Tibial nerve (tissue), 4 donors: ENCODE data around the gene PIP5K1B. TPM values are rescaled to one million over a fixed set of nuclear protein-coding genes. Genes with fewer than 3 reads are reported as not detected.

Experiments
- DNase-seq, 2 donors: peaks; one replicate each; pipeline ENCODE4 v3.0.0-alpha.2; 2019; ENCODE audit warnings: low spot score in 2 of 2
- H3K27ac ChIP-seq, 4 donors: fragments of 200-600 bp; sonication (generic) in 3 of 4; one replicate each; pipeline ENCODE4 v1.5.1; 2017 to 2019; ENCODE audit warnings: mild to moderate bottlenecking in 1 of 4
- H3K27me3 ChIP-seq, 2 donors: fragments of 200-600 bp; sonication (generic) in 1 of 2; one replicate each; pipeline versions ENCODE4 v1.5.1 to v1.6.0; 2017 to 2019
- H3K36me3 ChIP-seq, 3 donors: fragments of 200-600 bp; sonication (generic); one replicate each; pipeline ENCODE4 v1.5.1; 2018 to 2019
- H3K4me1 ChIP-seq, 4 donors: fragments of 200-600 bp; sonication (generic) in 3 of 4; one replicate each; pipeline ENCODE4 v1.5.1; 2017 to 2019
- H3K4me3 ChIP-seq, 4 donors: fragments of 200-600 bp; sonication (generic) in 3 of 4; one replicate each; pipeline ENCODE4 v1.5.1; 2017 to 2019; ENCODE audit warnings: mild to moderate bottlenecking in 1 of 4, moderate library complexity in 1 of 4
- H3K9me3 ChIP-seq, 4 donors: fragments of 200-600 bp; sonication (generic) in 3 of 4; one replicate each; pipeline ENCODE4 v1.5.1; 2017 to 2019
- CTCF ChIP-seq, 5 experiments: fragments of 200-600 bp in 3 of 5; fragments of 450-650 bp in 2 of 5; sonication (generic) in 3 of 5; IDR thresholded peaks; one replicate each; pipeline ENCODE4 v1.5.1; 2016 to 2019; ENCODE audit warnings: antibody characterized with exemption in 5 of 5, mild to moderate bottlenecking in 3 of 5, moderate library complexity in 2 of 5
- EP300 ChIP-seq, 2 donors: sonication (generic); formaldehyde crosslinking; IDR thresholded peaks; one replicate each; pipeline ENCODE4 v1.6.1; 2017; ENCODE audit warnings: antibody characterized with exemption in 2 of 2, mild to moderate bottlenecking in 1 of 2
- POLR2A ChIP-seq, 2 donors: fragments of 450-650 bp; IDR thresholded peaks; one replicate each; pipeline ENCODE4 v1.6.1; 2017; ENCODE audit warnings: antibody characterized with exemption in 2 of 2, mild to moderate bottlenecking in 2 of 2, moderate library complexity in 2 of 2
- WGBS, 2 donors: methylation state at CpG; one replicate each; pipeline ENCODE4 v1.1.5; 2018; 5-methylcytosine and 5-hydroxymethylcytosine counted together
- total RNA-seq, 4 donors: library from RNA; depleted of rRNA; stranded (reverse); fragments of >200 nt; gene quantifications; one replicate each; pipeline ENCODE4 v1.1.0, GENCODE V29; 2016

PIP5K1B gene
- total RNA-seq, 4 donors from 2014 or later = 0.20 to 6.8 (median 3.5) TPM

GRCh38 chr9:68913054-68913453 lies 208.0 kb downstream of the PIP5K1B start:
- TF ChIP-seq POLR2A (IDR thresholded peaks at IDR 0.05) (no peak), EP300 (IDR thresholded peaks at IDR 0.05) (no peak), CTCF (IDR thresholded peaks at IDR 0.05) (no peak)
- no peaks in the 10 kb centered on the region for H3K27me3 ChIP-seq
- H3K9me3 ChIP-seq = no peaks in the 10 kb centered on the region
- no peak for DNase-seq
- no peak overlapping the region for H3K27ac ChIP-seq
- no peak overlapping the region for H3K4me3 ChIP-seq
- WGBS, 2 donors = 0 to 34% methylated on average over 1 of the region's 1 CpG
- H3K36me3 ChIP-seq = no peaks in the 10 kb centered on the region
- no peaks in the 10 kb centered on the region for H3K4me1 ChIP-seq

- no peak overlapping the region for H3K27ac ChIP-seq
- DNase-seq = no peak
- H3K36me3 ChIP-seq = no peaks in the 10 kb centered on the region
- no peak overlapping the region for H3K4me3 ChIP-seq
- no peaks in the 10 kb centered on the region for H3K4me1 ChIP-seq
- 80 to 90% methylated on average over 2 of the region's 2 CpGs for WGBS, 2 donors
- no peaks in the 10 kb centered on the region for H3K27me3 ChIP-seq
- no peaks in the 10 kb centered on the region for H3K9me3 ChIP-seq
- TF ChIP-seq POLR2A (IDR thresholded peaks at IDR 0.05) = no peak
- TF ChIP-seq CTCF (IDR thresholded peaks at IDR 0.05) = no peak
- no peak for TF ChIP-seq EP300 (IDR thresholded peaks at IDR 0.05)
Observed at GRCh38 chr9:68914751-68915150, 209.7 kb downstream of the PIP5K1B start.

- Histone ChIP-seq H3K36me3 (no peaks in the 10 kb centered on the region), H3K27ac (no peak overlapping the region), H3K27me3 (no peaks in the 10 kb centered on the region), H3K4me1 (no peaks in the 10 kb centered on the region), H3K9me3 (no peaks in the 10 kb centered on the region), H3K4me3 (no peak overlapping the region)
- WGBS, 2 donors = 40 to 42% methylated on average over 2 of the region's 2 CpGs
- TF ChIP-seq POLR2A (IDR thresholded peaks at IDR 0.05) (no peak), CTCF (IDR thresholded peaks at IDR 0.05) (no peak), EP300 (IDR thresholded peaks at IDR 0.05) (no peak)
- DNase-seq = no peak
Observed at GRCh38 chr9:68919661-68920060, 214.6 kb downstream of the PIP5K1B start.

GRCh38 chr9:68920921-68921320 lies 215.9 kb downstream of the PIP5K1B start:
- Histone ChIP-seq H3K27me3 (no peaks in the 10 kb centered on the region), H3K36me3 (no peaks in the 10 kb centered on the region), H3K4me1 (no peaks in the 10 kb centered on the region), H3K9me3 (no peaks in the 10 kb centered on the region), H3K4me3 (no peak overlapping the region), H3K27ac (no peak overlapping the region)
- no peak for DNase-seq
- TF ChIP-seq EP300 (IDR thresholded peaks at IDR 0.05) = no peak
- no peak for TF ChIP-seq POLR2A (IDR thresholded peaks at IDR 0.05)
- TF ChIP-seq CTCF (IDR thresholded peaks at IDR 0.05) = no peak
- WGBS, 2 donors = 90 to 96% methylated on average over 1 of the region's 1 CpG

GRCh38 chr9:68923480-68923879 lies 218.4 kb downstream of the PIP5K1B start:
- Histone ChIP-seq H3K4me3 (no peak overlapping the region), H3K36me3 (no peaks in the 10 kb centered on the region), H3K27ac (no peak overlapping the region), H3K27me3 (no peaks in the 10 kb centered on the region), H3K9me3 (no peaks in the 10 kb centered on the region), H3K4me1 (no peaks in the 10 kb centered on the region)
- TF ChIP-seq POLR2A (IDR thresholded peaks at IDR 0.05) (no peak), CTCF (IDR thresholded peaks at IDR 0.05) (no peak), EP300 (IDR thresholded peaks at IDR 0.05) (no peak)
- no peak for DNase-seq
